Measurements from ENCODE around the gene ATF4.
"Not testable (repeated sequence)": the region's sequence is repeated elsewhere in the genome, so short reads cannot be mapped to it uniquely, and the experiment has no call there.

ATF4 gene

GRCh38 chr22:39490135-39490798 is 30.1 kb upstream of the ATF4 start:
- DNase-seq: peak; percentile 81

GRCh38 chr22:39490966-39491680 is 29.2 kb upstream of the ATF4 start:
- DNase-seq: no peak

- no peak for DNase-seq
Measured at GRCh38 chr22:39491696-39492095, 28.7 kb upstream of the ATF4 start.

GRCh38 chr22:39492186-39492585 is 28.2 kb upstream of the ATF4 start:
- no peak for DNase-seq

- DNase-seq: no peak
Measured at GRCh38 chr22:39493759-39494158, 26.6 kb upstream of the ATF4 start.

- no peak for DNase-seq
Measured at GRCh38 chr22:39494471-39495120, 25.8 kb upstream of the ATF4 start.

GRCh38 chr22:39496131-39496838 is 24.1 kb upstream of the ATF4 start:
- peak; percentile 43 for DNase-seq

- no peak for DNase-seq
Measured at GRCh38 chr22:39497429-39497828, 22.9 kb upstream of the ATF4 start.

- peak; percentile 97 for DNase-seq
Measured at GRCh38 chr22:39498368-39498767, 22.0 kb upstream of the ATF4 start.

GRCh38 chr22:39498802-39499201 is 21.6 kb upstream of the ATF4 start:
- peak; percentile 64 for DNase-seq

- no peak for DNase-seq
Measured at GRCh38 chr22:39500101-39500500, 20.3 kb upstream of the ATF4 start.

- DNase-seq: no peak
Measured at GRCh38 chr22:39501644-39502108, 18.7 kb upstream of the ATF4 start.

GRCh38 chr22:39502109-39502788 is 18.1 kb upstream of the ATF4 start, which contains the start of gene MIEF1:
Gene MIEF1, plus strand, starts transcription at chr22:39502290. Its CDS starts 9,005 bp downstream, at chr22:39511295.
- peak; percentile 90 for DNase-seq

- DNase-seq: no peak
Measured at GRCh38 chr22:39502789-39503409, 17.5 kb upstream of the ATF4 start.

GRCh38 chr22:39503630-39504029 is 16.7 kb upstream of the ATF4 start:
- DNase-seq: no peak

GRCh38 chr22:39504071-39504470 is 16.3 kb upstream of the ATF4 start:
- no peak for DNase-seq

- DNase-seq: not testable (repeated sequence)
Measured at GRCh38 chr22:39507021-39507420, 13.3 kb upstream of the ATF4 start.

- no peak for DNase-seq
Measured at GRCh38 chr22:39508393-39508792, 12.0 kb upstream of the ATF4 start.

- no peak for DNase-seq
Measured at GRCh38 chr22:39510529-39511149, 9.7 kb upstream of the ATF4 start.

GRCh38 chr22:39511226-39511625 is 9.1 kb upstream of the ATF4 start:
- no peak for DNase-seq

- DNase-seq: no peak
Measured at GRCh38 chr22:39512026-39512425, 8.3 kb upstream of the ATF4 start.

- no peak for DNase-seq
Measured at GRCh38 chr22:39513791-39514190, 6.6 kb upstream of the ATF4 start.

All from DMS153 (cell line).